GM12878 (cell line): ENCODE results near the gene PIRT. TPM values are rescaled to one million over a fixed set of nuclear protein-coding genes. Genes with fewer than 3 reads are reported as not detected.

Experiments used
- ATAC-seq: fragments of 200-7000 bp; cut with Tn5 transposase; 3 replicates; pipeline ENCODE4 v1.9.1; 2020; ENCODE audit warnings: mild to moderate bottlenecking, moderate library complexity
- BruUV-seq: library from RNA; stranded (reverse); fragments of 400-500 nt; replicated peaks from 2 replicates; lab custom pipeline; 2021; lab: Mats Ljungman, UMichigan
- CTCF ChIA-PET: fragments of 300-600 bp; sonication (Branson Sonifier 250); formaldehyde crosslinking; extraction: SDS; loops from one replicate; lab custom pipeline; 2021; ENCODE audit warnings: inconsistent platforms; lab: Yijun Ruan, JAX
- POLR2A ChIA-PET: fragments of 350-600 bp; formaldehyde crosslinking; extraction: SDS; loops from one replicate; lab custom pipeline; 2021; ENCODE audit warnings: inconsistent platforms; lab: Charles Lee
- RAD21 ChIA-PET: fragments of 300-600 bp; sonication (Branson Sonifier 250); formaldehyde crosslinking; loops from one replicate; lab custom pipeline; 2023; ENCODE audit warnings: antibody characterized with exemption; ENCODE audit not compliant: unreplicated experiment; lab: Charles Lee
- SMC1A ChIA-PET: fragments of 300-600 bp; sonication (Branson Sonifier 250); formaldehyde crosslinking; loops from one replicate; lab custom pipeline; 2023; ENCODE audit not compliant: unreplicated experiment, uncharacterized antibody; lab: Charles Lee
- DNase-seq: peaks from one replicate; pipeline ENCODE4 v3.0.0-alpha.2; 2011; ENCODE audit warnings: low read depth, low spot score
- FAIRE-seq: peaks from 3 replicates; lab custom pipeline; 2011; peaks lifted over from hg19 to GRCh38; lab: Jason Lieb, UNC
- H2AFZ ChIP-seq: 2 replicates; pipeline ENCODE4 v1.6.0; 2011; ENCODE audit warnings: low read depth, low read length, control low read depth; ENCODE audit not compliant: control insufficient read depth
- H3K27ac ChIP-seq: 2 replicates; pipeline ENCODE4 v1.5.1; 2011; ENCODE audit warnings: control low read depth; ENCODE audit not compliant: control insufficient read depth, insufficient read depth
- H3K27me3 ChIP-seq, 2 experiments: replicated peaks in 1 of 2; 2 replicates each; pipeline versions ENCODE4 v1.6.0 to v1.6.1; 2011; ENCODE audit warnings: low read length in 1 of 2; ENCODE audit not compliant: control insufficient read depth in 2 of 2, insufficient read depth in 2 of 2
- H3K36me3 ChIP-seq, 2 experiments: 2 replicates each; pipeline ENCODE4 v1.5.1; 2011; ENCODE audit warnings: low read length in 1 of 2; ENCODE audit not compliant: control insufficient read depth in 2 of 2, insufficient read depth in 2 of 2
- H3K4me1 ChIP-seq: 2 replicates; pipeline ENCODE4 v1.6.1; 2011; ENCODE audit warnings: mild to moderate bottlenecking, low read length, moderate library complexity, mixed read lengths; ENCODE audit not compliant: control insufficient read depth, insufficient read depth
- H3K4me2 ChIP-seq: 2 replicates; pipeline ENCODE4 v1.6.0; 2011; ENCODE audit warnings: control low read depth; ENCODE audit not compliant: control insufficient read depth, insufficient read depth
- H3K4me3 ChIP-seq: fragments of 200-600 bp; sonication (generic); 2 replicates; pipeline ENCODE4 v1.5.1; 2016
- H3K79me2 ChIP-seq: 2 replicates; pipeline ENCODE4 v1.6.0; 2011; ENCODE audit warnings: low read length; ENCODE audit not compliant: control insufficient read depth, insufficient read depth
- H3K9ac ChIP-seq: 2 replicates; pipeline ENCODE4 v1.8.0; 2011; ENCODE audit warnings: low read length, control low read depth, mixed read lengths; ENCODE audit not compliant: control insufficient read depth, insufficient read depth
- H3K9me3 ChIP-seq: replicated peaks from 3 replicates; pipeline ENCODE4 v1.5.1; 2011; ENCODE audit warnings: mild to moderate bottlenecking, low read length; ENCODE audit not compliant: control insufficient read depth, insufficient read depth
- H4K20me1 ChIP-seq: 2 replicates; pipeline ENCODE4 v1.6.0; 2011; ENCODE audit not compliant: control insufficient read depth, insufficient read depth
- EGR1 ChIP-seq, 2 experiments: IDR thresholded peaks; 1 replicate in 1 of 2; 2 replicates in 1 of 2; pipeline ENCODE4 v1.6.1; 2011 to 2012; ENCODE audit warnings: low read depth in 2 of 2, low read length in 2 of 2, borderline replicate concordance in 1 of 2, mild to moderate bottlenecking in 1 of 2, moderate library complexity in 1 of 2
- EP300 ChIP-seq, 2 experiments: fragments of 150-350 bp in 1 of 2; IDR thresholded peaks; 2 replicates each; pipeline ENCODE4 v1.6.1; 2011 to 2012; ENCODE audit warnings: low read depth in 2 of 2, low read length in 2 of 2, borderline replicate concordance in 1 of 2, improper control_type of control experiment in 1 of 2, inconsistent platforms in 1 of 2; ENCODE audit not compliant: control insufficient read depth in 1 of 2
- EZH2 ChIP-seq: IDR thresholded peaks from 2 replicates; pipeline ENCODE4 v1.6.1; 2012; ENCODE audit warnings: low read depth, mild to moderate bottlenecking, control low read depth, inconsistent platforms, low read length, borderline replicate concordance; ENCODE audit not compliant: control insufficient read depth
- FOS ChIP-seq: IDR thresholded peaks from 3 replicates; pipeline ENCODE4 v1.6.1; 2011; ENCODE audit warnings: borderline replicate concordance; ENCODE audit not compliant: insufficient read length; ENCODE audit errors: extremely low read depth
- HSF1 ChIP-seq: fragments of 150-350 bp; IDR thresholded peaks from 2 replicates; pipeline ENCODE4 v1.6.1; 2014; ENCODE audit warnings: mild to moderate bottlenecking, low read depth, low read length
- IKZF2 ChIP-seq, 2 experiments: fragments of 450-650 bp; IDR thresholded peaks; 2 replicates each; pipeline ENCODE4 v1.6.1; 2017; ENCODE audit warnings: mild to moderate bottlenecking in 2 of 2, moderate library complexity in 2 of 2
- MEF2A ChIP-seq: IDR thresholded peaks from 2 replicates; pipeline ENCODE4 v1.6.1; 2011; ENCODE audit warnings: low read depth, mild to moderate bottlenecking, low read length, moderate library complexity; ENCODE audit not compliant: insufficient read depth
- MEF2B ChIP-seq: fragments of 450-650 bp; IDR thresholded peaks from 2 replicates; pipeline ENCODE4 v1.6.1; 2018; ENCODE audit warnings: mild to moderate bottlenecking, moderate library complexity; ENCODE audit not compliant: partially characterized antibody, poor library complexity, severe bottlenecking
- NKRF ChIP-seq: fragments of 450-650 bp; conservative IDR thresholded peaks from 2 replicates; pipeline ENCODE4 v1.6.1; 2017; ENCODE audit warnings: mild to moderate bottlenecking, moderate library complexity
- PBX3 ChIP-seq: IDR thresholded peaks from 2 replicates; pipeline ENCODE4 v1.6.1; 2011; ENCODE audit warnings: mild to moderate bottlenecking, low read depth, low read length, moderate library complexity; ENCODE audit not compliant: insufficient replicate concordance
- TAF1 ChIP-seq: IDR thresholded peaks from 2 replicates; pipeline ENCODE4 v1.6.1; 2011; ENCODE audit warnings: mild to moderate bottlenecking, low read depth, low read length, borderline replicate concordance
- ZNF274 ChIP-seq: IDR thresholded peaks from one replicate; pipeline ENCODE4 v1.8.0; 2011; ENCODE audit not compliant: insufficient read length, insufficient read depth
- ZSCAN29 ChIP-seq: fragments of 450-650 bp; IDR thresholded peaks from 2 replicates; pipeline ENCODE4 v1.6.1; 2017; ENCODE audit warnings: mild to moderate bottlenecking, moderate library complexity
- WGBS: methylation state at CpG from one replicate; pipeline ENCODE4 v1.1.6; 2016; ENCODE audit warnings: low lambda C conversion rate; ENCODE audit not compliant: insufficient replicate concordance, insufficient coverage; ENCODE audit errors: missing lambda C conversion rate; 5-methylcytosine and 5-hydroxymethylcytosine counted together
- in situ Hi-C: fragments of 300-500 bp; cut with MboI; formaldehyde crosslinking; loops from 9 replicates; pipeline ENCODE4 v1.14.3; 2018; ENCODE audit warnings: mixed read lengths
- intact Hi-C: fragments of 100-400 bp; cut with micrococcal nuclease; formaldehyde crosslinking; loops from one replicate; pipeline ENCODE4 v1.14.2; 2022; ENCODE audit not compliant: unreplicated experiment
- polyA plus RNA-seq, 11 experiments: library from polyadenylated mRNA; depleted of rRNA in 4 of 11; unstranded in 6 of 11; stranded (reverse) in 5 of 11; fragments of >200 nt; fragmentation: Nextera tagmentation in 4 of 11; fragmentation: Illumina TruSeq in 1 of 11; extraction: Ambion mirVana in 4 of 11; extraction: Trizol in 1 of 11; gene quantifications; 1 replicate in 1 of 11; 2 replicates in 10 of 11; pipeline versions ENCODE4 v1.2.1 to v1.2.3, GENCODE V29; 2011 to 2016; ENCODE audit warnings: inconsistent platforms in 2 of 11, missing spikeins in 2 of 11, low read depth in 1 of 11
- total RNA-seq, 4 experiments: library from RNA; depleted of rRNA in 3 of 4; stranded (reverse); fragments of >200 nt in 3 of 4; fragmentation: Illumina TruSeq in 1 of 4; extraction: Trizol in 1 of 4; gene quantifications; 2 replicates each; pipeline versions ENCODE4 v1.2.1 to v1.2.3, GENCODE V29; 2013 to 2021

Gene PIRT
- total and polyA plus RNA-seq, 10 of the 15 experiments (the other 5 are each of a cell fraction or from before 2014, with no cell fraction given) = not detected

GRCh38 chr17:10777131-10777807 is 60.6 kb downstream of the PIRT start:
- in situ Hi-C loops (no loop called here), intact Hi-C loops (no loop called here)
- H3K79me2 ChIP-seq = no peaks in the 10 kb centered on the region
- peaks cover 2% of the 10 kb centered on the region; the same call in 2 of the 3 replicates for H3K9me3 ChIP-seq
- no peak overlapping the region for H3K27ac ChIP-seq
- no TSS peak for BruUV-seq
- ATAC-seq (no peak), DNase-seq (no peak), FAIRE-seq (no peak)
- ChIA-PET POLR2A (no interaction called here), SMC1A (no interaction called here), RAD21 (interaction anchor here (0.6 kb wide), 1 partner anchor 174 kb away, joined by 4 read pairs; no protein-coding TSS in a partner anchor), CTCF (interaction anchor here (0.7 kb wide), 1 partner anchor 10 kb away, joined by 3 read pairs; no protein-coding TSS in a partner anchor)
- H3K4me3 ChIP-seq = no peak overlapping the region
- no peaks in the 10 kb centered on the region for H4K20me1 ChIP-seq
- WGBS = 54% methylated on average over 11 of the region's 11 CpGs
- TF ChIP-seq TAF1 = no peak
- TF ChIP-seq NKRF = no peak
- no peak for TF ChIP-seq EGR1 (IDR thresholded peaks at IDR 0.05; ENCODE audit: borderline replicate concordance in 1 of 2, low read depth in 2 of 2, low read length in 2 of 2)
- TF ChIP-seq ZSCAN29 = no peak
- TF ChIP-seq EZH2 = no peak
- TF ChIP-seq HSF1 = no peak
- no peak for TF ChIP-seq IKZF2 (IDR thresholded peaks at IDR 0.05)
- no peak for TF ChIP-seq MEF2A
- TF ChIP-seq PBX3 = no peak
- no peak for TF ChIP-seq FOS
- no peak for TF ChIP-seq ZNF274
- no peak for TF ChIP-seq MEF2B
- TF ChIP-seq EP300 (IDR thresholded peaks at IDR 0.05; ENCODE audit: borderline replicate concordance in 1 of 2, control insufficient read depth in 1 of 2, low read depth in 2 of 2, low read length in 2 of 2) = no peak
- no peak overlapping the region for H2AFZ ChIP-seq
- H3K4me1 ChIP-seq = no peaks in the 10 kb centered on the region
- H3K27me3 ChIP-seq = no peaks in the 10 kb centered on the region
- H3K4me2 ChIP-seq = no peak overlapping the region
- H3K36me3 ChIP-seq = no peaks in the 10 kb centered on the region
- H3K9ac ChIP-seq = no peak overlapping the region
